Measurements from ENCODE around the gene GP5.

The GP5 gene

GRCh38 chr3:194355379-194355778 is 43.7 kb downstream of the GP5 start:
- Mint-ChIP-seq H3K27ac (no peak overlapping the region), H3K9me3 (no peaks in the 10 kb centered on the region), H3K36me3 (ENCODE audit: low read depth) (no peaks in the 10 kb centered on the region), H3K4me1 (ENCODE audit: low read depth) (no peaks in the 10 kb centered on the region), H3K27me3 (peaks cover 3% of the 10 kb centered on the region), H3K4me3 (no peak overlapping the region)

GRCh38 chr3:194354315-194354714 is 44.8 kb downstream of the GP5 start:
- Mint-ChIP-seq H3K4me3 (no peak overlapping the region), H3K27ac (no peak overlapping the region), H3K4me1 (ENCODE audit: low read depth) (no peaks in the 10 kb centered on the region), H3K27me3 (peaks cover 3% of the 10 kb centered on the region), H3K36me3 (ENCODE audit: low read depth) (no peaks in the 10 kb centered on the region), H3K9me3 (no peaks in the 10 kb centered on the region)

- no peaks in the 10 kb centered on the region for H3K36me3 Mint-ChIP-seq (ENCODE audit: low read depth)
- H3K4me3 Mint-ChIP-seq, result no peak overlapping the region
- no peaks in the 10 kb centered on the region for H3K27me3 Mint-ChIP-seq
- H3K9me3 Mint-ChIP-seq, result no peaks in the 10 kb centered on the region
- no peak overlapping the region for H3K27ac Mint-ChIP-seq
- no peaks in the 10 kb centered on the region for H3K4me1 Mint-ChIP-seq (ENCODE audit: low read depth)
These were observed 46.3 kb downstream of the GP5 start for GRCh38 chr3:194352667-194353246.

- H3K4me1 Mint-ChIP-seq (ENCODE audit: low read depth), result no peaks in the 10 kb centered on the region
- no peaks in the 10 kb centered on the region for H3K9me3 Mint-ChIP-seq
- H3K4me3 Mint-ChIP-seq, result no peak overlapping the region
- H3K27me3 Mint-ChIP-seq, result no peaks in the 10 kb centered on the region
- no peaks in the 10 kb centered on the region for H3K36me3 Mint-ChIP-seq (ENCODE audit: low read depth)
- H3K27ac Mint-ChIP-seq, result no peak overlapping the region
These were observed 47.0 kb downstream of the GP5 start for GRCh38 chr3:194351952-194352536.

- no peaks in the 10 kb centered on the region for H3K27me3 Mint-ChIP-seq
- H3K36me3 Mint-ChIP-seq (ENCODE audit: low read depth), result no peaks in the 10 kb centered on the region
- no peak within 1 kb of the TSS for H3K4me3 Mint-ChIP-seq
- H3K27ac Mint-ChIP-seq, result no peak within 1 kb of the TSS
- no peaks in the 10 kb centered on the region for H3K9me3 Mint-ChIP-seq
- no peaks in the 10 kb centered on the region for H3K4me1 Mint-ChIP-seq (ENCODE audit: low read depth)
These were observed 47.9 kb downstream of the GP5 start, which contains the start of gene CPN2 for GRCh38 chr3:194351080-194351672. TSS of gene CPN2 (minus strand) at chr3:194351328. CDS start at chr3:194342702, 8,626 bp downstream.

GRCh38 chr3:194350726-194351071 is 48.4 kb downstream of the GP5 start:
- H3K4me3 Mint-ChIP-seq, result no peak overlapping the region
- no peaks in the 10 kb centered on the region for H3K27me3 Mint-ChIP-seq
- H3K36me3 Mint-ChIP-seq (ENCODE audit: low read depth), result no peaks in the 10 kb centered on the region
- no peaks in the 10 kb centered on the region for H3K4me1 Mint-ChIP-seq (ENCODE audit: low read depth)
- H3K9me3 Mint-ChIP-seq, result no peaks in the 10 kb centered on the region
- H3K27ac Mint-ChIP-seq, result no peak overlapping the region

GRCh38 chr3:194348354-194348753 is 50.7 kb downstream of the GP5 start:
- Mint-ChIP-seq H3K27ac (no peak overlapping the region), H3K4me3 (no peak overlapping the region), H3K4me1 (ENCODE audit: low read depth) (no peaks in the 10 kb centered on the region), H3K27me3 (no peaks in the 10 kb centered on the region), H3K9me3 (no peaks in the 10 kb centered on the region), H3K36me3 (ENCODE audit: low read depth) (no peaks in the 10 kb centered on the region)

GRCh38 chr3:194346621-194347020 is 52.4 kb downstream of the GP5 start:
- Mint-ChIP-seq H3K27me3 (no peaks in the 10 kb centered on the region), H3K36me3 (ENCODE audit: low read depth) (no peaks in the 10 kb centered on the region), H3K4me1 (ENCODE audit: low read depth) (no peaks in the 10 kb centered on the region), H3K4me3 (no peak overlapping the region), H3K9me3 (no peaks in the 10 kb centered on the region), H3K27ac (no peak overlapping the region)

- no peaks in the 10 kb centered on the region for H3K9me3 Mint-ChIP-seq
- no peak overlapping the region for H3K4me3 Mint-ChIP-seq
These were observed 53.0 kb downstream of the GP5 start for GRCh38 chr3:194346035-194346434.

More at GRCh38 chr3:194346035-194346434, 53.0 kb downstream of the GP5 start:
- Mint-ChIP-seq H3K4me1 (ENCODE audit: low read depth) (no peaks in the 10 kb centered on the region), H3K27ac (no peak overlapping the region), H3K36me3 (ENCODE audit: low read depth) (no peaks in the 10 kb centered on the region), H3K27me3 (no peaks in the 10 kb centered on the region)

All from stimulated activated naive CD8-positive, alpha-beta T cell treated with anti-CD3 and anti-CD28 coated beads, Interleukin-15, Interleukin-2, amounts not matched to agents 100 ng/mL and 50 ng/mL, for 24 hours (primary cell).